Measurements from ENCODE around the gene RBM47.
"Not testable (repeated sequence)": the region's sequence is repeated elsewhere in the genome, so short reads cannot be mapped to it uniquely, and the experiment has no call there.

DNA sequence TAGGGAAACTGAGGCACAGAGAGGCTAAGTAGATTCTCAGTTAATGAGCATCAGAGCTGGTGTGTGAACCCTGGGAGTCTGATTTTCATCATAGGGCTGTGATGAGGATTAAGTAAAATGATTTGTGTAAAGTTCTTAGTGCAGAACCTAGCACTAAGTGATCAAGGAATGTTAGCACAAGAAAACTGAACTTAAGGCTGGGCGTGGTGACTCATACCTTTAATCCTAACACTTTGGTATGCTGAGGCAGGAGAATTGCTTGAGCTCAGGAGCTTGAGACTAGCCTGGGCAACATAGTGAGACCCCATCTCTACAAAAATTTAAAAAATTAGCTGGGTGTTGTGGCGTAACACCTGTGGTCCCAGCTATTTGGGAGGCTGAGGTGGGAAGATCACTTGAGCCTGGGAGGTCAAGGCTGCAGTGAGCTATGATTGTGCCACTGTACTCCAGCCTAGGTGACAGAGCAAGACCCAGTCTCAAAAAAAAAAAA, 183.4 kb downstream of the RBM47 start:
- TF ChIP-seq BHLHE40 (IDR thresholded peaks at IDR 0.05; ENCODE audit: borderline replicate concordance); NFRKB (IDR thresholded peaks at IDR 0.05); HDGF (IDR thresholded peaks at IDR 0.05; ENCODE audit: borderline replicate concordance); SP1 (IDR thresholded peaks at IDR 0.05); ZNF384 (IDR thresholded peaks at IDR 0.05); FOXK2 (IDR thresholded peaks at IDR 0.05): not testable (repeated sequence)
